Mucosa of stomach (tissue), 1 donor: ENCODE data around the gene MYOM3.
"Not testable (repeated sequence)": the region's sequence is repeated elsewhere in the genome, so short reads cannot be mapped to it uniquely, and the experiment has no call there.

Source experiments
- H3K27me3 ChIP-seq: one replicate; pipeline ENCODE4 v1.7.0; 2013; ENCODE audit warnings: mild to moderate bottlenecking, low read length; ENCODE audit not compliant: control insufficient read depth, insufficient read depth
- H3K36me3 ChIP-seq: one replicate; pipeline ENCODE4 v1.7.0; 2013; ENCODE audit warnings: low read length; ENCODE audit not compliant: control insufficient read depth, insufficient read depth
- H3K4me1 ChIP-seq: one replicate; pipeline ENCODE4 v1.7.0; 2013; ENCODE audit warnings: mild to moderate bottlenecking, low read length; ENCODE audit not compliant: control insufficient read depth, insufficient read depth
- H3K4me3 ChIP-seq: one replicate; pipeline ENCODE4 v1.7.0; 2013; ENCODE audit warnings: low read length
- H3K9ac ChIP-seq: one replicate; pipeline ENCODE4 v1.7.0; 2013; ENCODE audit warnings: mild to moderate bottlenecking, low read length, moderate library complexity
- H3K9me3 ChIP-seq: one replicate; pipeline ENCODE4 v1.7.0; 2013; ENCODE audit warnings: mild to moderate bottlenecking, low read length, moderate library complexity; ENCODE audit not compliant: control insufficient read depth
- donor health status: Pancreatic carcinoma.

MYOM3 gene

GRCh38 chr1:24027838-24028468, 84.0 kb downstream of the MYOM3 start:
- no peaks in the 10 kb centered on the region for H3K27me3 ChIP-seq
- H3K4me3 ChIP-seq: no peak overlapping the region
- H3K36me3 ChIP-seq: no peaks in the 10 kb centered on the region
- no peak overlapping the region for H3K9ac ChIP-seq
- H3K9me3 ChIP-seq: no peaks in the 10 kb centered on the region
- H3K4me1 ChIP-seq: peaks cover 5% of the 10 kb centered on the region

- Histone ChIP-seq H3K4me1 (peaks cover 51% of the 10 kb centered on the region), H3K36me3 (no peaks in the 10 kb centered on the region), H3K4me3 (no peak overlapping the region), H3K9me3 (no peaks in the 10 kb centered on the region), H3K9ac (no peak overlapping the region), H3K27me3 (no peaks in the 10 kb centered on the region)
These were observed 89.2 kb downstream of the MYOM3 start for GRCh38 chr1:24022581-24023361.

- no peak overlapping the region for H3K9ac ChIP-seq
- no peaks in the 10 kb centered on the region for H3K27me3 ChIP-seq
- H3K4me3 ChIP-seq: no peak overlapping the region
- peaks cover 51% of the 10 kb centered on the region for H3K4me1 ChIP-seq
- no peaks in the 10 kb centered on the region for H3K36me3 ChIP-seq
- no peaks in the 10 kb centered on the region for H3K9me3 ChIP-seq
These were observed 90.3 kb downstream of the MYOM3 start for GRCh38 chr1:24021403-24022266.

GRCh38 chr1:24020470-24020869, 91.5 kb downstream of the MYOM3 start:
- H3K9ac ChIP-seq: peak overlapping the region; percentile 46
- H3K4me3 ChIP-seq: no peak overlapping the region
- no peaks in the 10 kb centered on the region for H3K36me3 ChIP-seq
- H3K9me3 ChIP-seq: no peaks in the 10 kb centered on the region
- H3K4me1 ChIP-seq: peaks cover 51% of the 10 kb centered on the region
- no peaks in the 10 kb centered on the region for H3K27me3 ChIP-seq

- Histone ChIP-seq H3K4me3 (no peak overlapping the region), H3K36me3 (no peaks in the 10 kb centered on the region), H3K9ac (peak overlapping the region; percentile 46), H3K9me3 (no peaks in the 10 kb centered on the region), H3K27me3 (no peaks in the 10 kb centered on the region), H3K4me1 (peaks cover 55% of the 10 kb centered on the region)
These were observed 91.9 kb downstream of the MYOM3 start for GRCh38 chr1:24020025-24020424.

GRCh38 chr1:24018611-24019580, 93.0 kb downstream of the MYOM3 start:
- Histone ChIP-seq H3K9me3 (no peaks in the 10 kb centered on the region), H3K9ac (peak overlapping the region; percentile 58), H3K4me1 (peaks cover 59% of the 10 kb centered on the region), H3K36me3 (no peaks in the 10 kb centered on the region), H3K4me3 (no peak overlapping the region), H3K27me3 (no peaks in the 10 kb centered on the region)

- Histone ChIP-seq H3K4me3 (no peak overlapping the region), H3K27me3 (no peaks in the 10 kb centered on the region), H3K9me3 (no peaks in the 10 kb centered on the region), H3K9ac (no peak overlapping the region), H3K36me3 (no peaks in the 10 kb centered on the region), H3K4me1 (peaks cover 31% of the 10 kb centered on the region)
These were observed 96.4 kb downstream of the MYOM3 start for GRCh38 chr1:24015221-24016210.

GRCh38 chr1:24012878-24013277, 99.1 kb downstream of the MYOM3 start:
- not testable (repeated sequence) for H3K9me3 ChIP-seq, H3K27me3 ChIP-seq, H3K36me3 ChIP-seq, H3K4me3 ChIP-seq, H3K9ac ChIP-seq
- H3K4me1 ChIP-seq: peaks cover 23% of the 10 kb centered on the region

GRCh38 chr1:24010650-24011049, 101.3 kb downstream of the MYOM3 start:
- Histone ChIP-seq H3K9ac (no peak overlapping the region), H3K36me3 (no peaks in the 10 kb centered on the region), H3K4me1 (peaks cover 23% of the 10 kb centered on the region), H3K9me3 (no peaks in the 10 kb centered on the region), H3K4me3 (no peak overlapping the region), H3K27me3 (no peaks in the 10 kb centered on the region)

- Histone ChIP-seq H3K9me3 (no peaks in the 10 kb centered on the region), H3K4me3 (no peak overlapping the region), H3K4me1 (peaks cover 15% of the 10 kb centered on the region), H3K36me3 (no peaks in the 10 kb centered on the region), H3K9ac (no peak overlapping the region), H3K27me3 (no peaks in the 10 kb centered on the region)
These were observed 102.5 kb downstream of the MYOM3 start for GRCh38 chr1:24009406-24009805.
